NCI-H69 (cell line): ENCODE data around the gene ATP1B4.

ENCODE experiments used
- DNase-seq: peaks from one replicate; lab custom pipeline; 2025; lab: John Stamatoyannopoulos, UW

The ATP1B4 gene

GRCh38 chrX:120377179-120377578, 15.3 kb downstream of the ATP1B4 start:
- peak; percentile 12 for DNase-seq

DNA sequence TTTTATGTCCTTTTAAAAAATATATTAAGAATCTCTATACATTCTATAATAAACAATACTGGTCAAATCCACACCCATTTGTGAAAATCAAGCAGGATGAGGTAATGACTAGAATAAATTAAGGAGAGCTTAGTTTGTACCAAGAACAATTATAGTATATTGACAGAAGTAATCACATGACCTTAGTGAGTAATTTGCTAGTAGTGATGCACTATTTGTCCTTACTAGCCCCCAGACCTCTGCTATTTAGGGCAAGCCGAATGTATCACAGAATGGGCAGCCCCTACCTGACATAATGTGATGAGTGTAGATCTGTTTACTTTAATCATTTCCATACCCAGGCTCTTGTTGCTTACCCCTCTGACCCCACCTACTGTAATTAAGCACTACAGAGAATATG, 15.8 kb downstream of the ATP1B4 start:
- DNase-seq = peak; percentile 78

DNA sequence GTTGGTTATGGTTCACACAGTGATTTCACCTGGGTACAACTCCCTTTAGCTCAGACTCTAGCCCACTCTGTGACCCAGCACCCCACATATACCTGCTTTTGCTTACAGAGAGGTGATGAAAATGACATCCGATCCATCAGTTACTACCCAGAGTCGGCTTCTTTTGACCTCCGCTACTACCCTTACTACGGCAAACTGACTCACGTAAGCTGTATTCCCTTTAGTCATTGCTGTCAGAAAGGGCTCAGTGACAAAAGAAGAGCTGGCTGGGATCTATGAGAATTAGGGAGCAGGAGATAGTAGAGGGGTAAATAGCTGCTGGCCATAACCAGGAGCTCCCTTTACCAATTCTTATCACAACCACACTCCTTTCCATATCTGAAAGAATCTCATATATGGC, 16.7 kb downstream of the ATP1B4 start:
- no peak for DNase-seq

GRCh38 chrX:120379937-120380681, 18.2 kb downstream of the ATP1B4 start:
- no peak for DNase-seq

DNA sequence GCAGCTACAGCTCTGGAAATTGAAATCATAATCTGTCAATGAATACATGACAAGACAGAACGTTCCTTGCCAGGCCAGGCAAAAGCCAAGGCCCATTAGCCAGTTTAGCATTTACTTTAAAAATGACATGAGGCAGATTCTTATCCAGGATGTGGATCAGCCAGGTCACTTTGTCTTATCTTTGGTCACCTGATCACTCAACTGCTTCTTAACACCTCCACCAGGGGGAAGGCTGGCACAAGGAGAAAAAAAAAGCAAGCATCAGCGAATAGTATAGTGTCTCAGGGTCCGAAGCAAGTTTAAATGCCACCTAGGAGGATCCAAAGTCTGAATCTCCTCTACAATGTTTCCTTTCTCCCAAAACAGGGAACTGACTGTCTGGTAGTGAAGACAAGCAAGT, 18.8 kb downstream of the ATP1B4 start:
- DNase-seq = peak; percentile 26

DNA sequence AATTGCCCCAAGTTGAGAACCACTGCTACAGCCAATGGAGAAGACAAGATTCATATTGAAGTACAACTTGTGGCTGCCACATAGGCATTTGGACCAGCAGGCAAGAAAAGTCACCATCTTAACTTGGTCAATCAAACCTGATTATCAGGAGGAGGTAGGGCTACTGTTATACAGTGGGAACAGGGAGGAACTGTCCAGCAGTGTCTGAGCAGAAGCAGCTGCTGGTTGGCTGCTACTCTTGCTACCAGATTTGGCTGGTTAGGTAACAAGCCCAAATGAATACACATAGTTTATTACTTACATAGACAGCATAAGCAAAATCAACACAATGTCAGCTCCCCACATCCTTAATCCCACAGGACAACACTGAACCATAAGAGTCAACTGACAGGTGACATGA, 39.4 kb downstream of the ATP1B4 start:
- DNase-seq = no peak

DNA sequence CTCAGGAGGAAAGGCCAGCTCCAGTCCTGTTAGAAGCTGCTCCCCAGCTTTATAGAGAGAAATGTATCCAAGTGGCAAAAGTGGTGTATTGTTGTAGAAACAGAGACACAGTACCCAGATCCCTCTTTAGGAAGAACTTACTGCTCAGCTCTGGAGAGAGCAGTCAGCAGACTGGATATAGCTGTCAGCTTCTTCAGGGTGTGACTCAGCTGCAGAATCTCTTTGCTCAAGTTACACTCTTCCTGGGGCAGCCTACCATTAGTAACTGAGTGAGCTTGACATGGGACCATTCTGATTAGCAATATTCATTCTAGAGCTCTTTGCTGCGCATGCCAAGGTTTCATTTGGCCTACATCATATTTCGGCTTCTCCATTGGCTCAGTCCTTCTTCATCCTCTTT, 40.5 kb downstream of the ATP1B4 start:
- DNase-seq = no peak

DNA sequence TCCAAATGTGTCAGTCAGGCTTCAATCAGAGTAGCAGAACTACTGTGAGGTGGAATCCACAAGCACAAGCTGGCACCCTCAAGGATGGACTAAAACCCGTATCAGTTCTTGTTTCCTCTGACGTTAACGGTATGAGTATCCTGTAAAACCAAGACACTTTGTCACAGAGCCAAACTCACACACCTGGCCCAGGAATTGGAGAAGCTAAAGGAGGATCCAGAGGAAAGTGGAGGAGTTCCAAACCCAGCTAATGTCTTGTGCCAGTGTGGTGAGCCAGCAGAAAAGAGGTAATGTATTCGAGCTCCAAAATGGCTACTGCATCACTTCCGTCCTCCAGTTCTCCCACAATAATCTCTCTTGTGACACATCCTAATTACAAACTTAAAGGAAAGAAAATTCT, 44.7 kb downstream of the ATP1B4 start:
- no peak for DNase-seq

DNA sequence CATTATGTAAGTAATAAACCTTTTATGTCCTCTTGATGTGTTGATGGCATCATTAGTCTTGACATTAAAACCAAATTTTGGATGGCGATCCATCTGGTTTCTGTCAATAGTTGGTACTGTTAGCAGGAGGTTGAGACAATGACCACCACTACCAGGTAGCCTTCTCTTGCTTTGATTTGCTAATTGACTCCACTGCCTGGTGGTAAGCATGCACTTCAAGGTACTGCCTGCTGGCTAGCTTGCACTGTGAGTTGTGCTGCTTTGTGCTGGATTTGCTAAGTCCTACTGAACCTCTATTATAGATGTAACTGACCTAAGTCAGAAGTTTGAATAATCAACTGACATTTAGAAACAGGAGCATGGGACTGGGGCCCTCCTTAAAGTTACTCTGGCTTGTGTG, 46.3 kb downstream of the ATP1B4 start:
- DNase-seq = no peak

DNA sequence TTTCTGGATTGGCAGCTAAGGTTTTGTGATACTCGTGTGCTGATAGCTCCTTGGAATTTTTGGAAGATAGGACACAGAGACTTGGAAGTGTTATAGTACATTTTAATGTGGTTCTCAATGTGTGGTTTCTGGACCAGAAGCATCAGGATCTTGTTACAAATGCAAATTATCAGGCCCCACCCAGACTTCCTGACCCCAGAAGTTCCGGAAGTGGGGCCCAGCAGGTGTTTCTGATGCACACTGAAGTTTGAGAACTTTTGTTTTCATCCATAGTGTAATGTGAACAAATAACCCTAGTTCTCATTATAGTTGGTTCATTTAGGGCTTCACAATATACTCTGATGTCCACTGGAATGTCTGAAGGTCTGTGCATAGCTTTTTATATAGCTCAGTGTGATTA, 57.6 kb downstream of the ATP1B4 start:
- DNase-seq = no peak

DNA sequence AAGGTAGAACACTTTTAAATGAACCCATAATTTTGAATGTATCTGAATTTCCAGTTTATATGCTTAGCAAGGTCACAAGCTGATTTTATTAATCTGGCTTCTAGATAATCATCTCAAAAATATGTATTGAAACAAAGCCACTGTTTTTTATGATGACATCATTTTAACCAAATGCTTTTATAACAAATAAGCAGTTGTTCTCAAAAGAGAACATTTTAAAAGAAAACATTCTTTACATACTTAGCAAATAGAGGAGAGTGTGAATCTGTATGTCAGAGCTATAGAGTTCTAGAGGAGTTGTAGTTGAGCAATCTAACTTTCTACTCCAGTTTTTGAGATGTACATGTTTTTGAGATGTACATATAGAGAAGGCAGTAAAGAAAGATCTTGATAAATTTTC, 64.7 kb downstream of the ATP1B4 start:
- DNase-seq = no peak

GRCh38 chrX:120428309-120428708, 66.4 kb downstream of the ATP1B4 start:
- DNase-seq = peak; percentile 11

- peak; percentile 3 for DNase-seq
These were observed 68.1 kb downstream of the ATP1B4 start for GRCh38 chrX:120429776-120430540.
